ENCODE data around the gene HOXB4. TPM values are rescaled to one million over a fixed set of nuclear protein-coding genes. Genes with fewer than 3 reads are reported as not detected.

HOXB4 gene
- total RNA-seq, 1 donor from 2014 or later: not detected

DNA sequence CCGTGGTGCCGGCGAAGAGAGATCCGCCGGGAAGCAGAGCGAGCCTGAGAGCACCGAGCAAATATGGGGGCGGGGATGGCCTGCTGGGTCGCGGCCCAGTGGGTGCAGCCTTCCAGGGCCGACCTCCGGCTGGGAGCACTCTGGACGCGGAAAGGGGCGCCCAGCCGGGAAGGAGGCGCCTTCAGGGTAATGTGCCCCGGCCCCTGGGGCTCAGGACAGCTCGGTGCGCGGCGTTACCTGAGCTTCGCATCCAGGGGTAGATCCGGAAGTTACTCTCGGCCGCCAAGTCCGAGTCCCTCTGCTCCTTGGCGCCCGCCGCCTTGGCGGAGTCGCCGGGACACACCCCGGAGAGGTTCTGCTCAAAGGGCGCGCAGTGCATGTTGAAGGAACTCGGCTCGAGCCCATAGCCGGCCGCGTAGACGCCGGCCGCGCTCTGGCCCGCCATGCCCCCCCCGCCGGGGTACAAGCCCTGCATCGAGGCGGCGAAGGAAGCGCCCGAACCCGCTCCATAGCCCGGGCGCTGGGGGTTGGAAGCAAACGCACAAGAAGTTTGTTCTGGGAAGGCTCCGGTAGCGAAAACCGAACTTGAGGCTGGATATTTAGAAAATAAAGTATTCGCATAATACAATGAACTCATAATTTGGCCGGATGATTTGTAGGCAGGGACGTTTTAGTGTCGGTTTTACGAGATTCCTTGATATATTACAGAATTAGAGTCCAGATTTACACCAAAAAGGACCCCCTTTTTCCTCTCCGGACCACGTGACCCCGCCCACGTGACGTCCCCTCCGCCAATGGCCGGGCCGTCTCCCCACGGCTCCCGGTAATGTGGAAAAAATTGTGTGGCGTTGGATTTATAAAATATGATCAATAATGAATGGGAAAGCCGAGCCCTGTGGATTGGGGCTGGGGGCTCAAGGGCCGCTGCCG, 32.4 kb upstream of the HOXB4 start, which contains the start of gene HOXB7:
Gene HOXB7, minus strand, starts transcription at position 736 of the 930 bp plus-strand sequence. Its CDS starts 99 bp downstream, at position 637.
- Mint-ChIP-seq H3K27ac (ENCODE audit: unreplicated experiment) (peak within 1 kb of the TSS; percentile 22), H3K9me3 (ENCODE audit: low read depth) (no peaks in the 10 kb centered on the region), H3K36me3 (ENCODE audit: low read depth) (peaks cover 7% of the 10 kb centered on the region), H3K4me1 (ENCODE audit: low read depth) (peaks cover 9% of the 10 kb centered on the region), H3K4me3 (ENCODE audit: unreplicated experiment) (peak within 1 kb of the TSS; percentile 22), H3K27me3 (ENCODE audit: low read depth) (peaks cover 80% of the 10 kb centered on the region)
- no peak for DNase-seq (ENCODE audit: low spot score)
- TF ChIP-seq, protein P1, sequence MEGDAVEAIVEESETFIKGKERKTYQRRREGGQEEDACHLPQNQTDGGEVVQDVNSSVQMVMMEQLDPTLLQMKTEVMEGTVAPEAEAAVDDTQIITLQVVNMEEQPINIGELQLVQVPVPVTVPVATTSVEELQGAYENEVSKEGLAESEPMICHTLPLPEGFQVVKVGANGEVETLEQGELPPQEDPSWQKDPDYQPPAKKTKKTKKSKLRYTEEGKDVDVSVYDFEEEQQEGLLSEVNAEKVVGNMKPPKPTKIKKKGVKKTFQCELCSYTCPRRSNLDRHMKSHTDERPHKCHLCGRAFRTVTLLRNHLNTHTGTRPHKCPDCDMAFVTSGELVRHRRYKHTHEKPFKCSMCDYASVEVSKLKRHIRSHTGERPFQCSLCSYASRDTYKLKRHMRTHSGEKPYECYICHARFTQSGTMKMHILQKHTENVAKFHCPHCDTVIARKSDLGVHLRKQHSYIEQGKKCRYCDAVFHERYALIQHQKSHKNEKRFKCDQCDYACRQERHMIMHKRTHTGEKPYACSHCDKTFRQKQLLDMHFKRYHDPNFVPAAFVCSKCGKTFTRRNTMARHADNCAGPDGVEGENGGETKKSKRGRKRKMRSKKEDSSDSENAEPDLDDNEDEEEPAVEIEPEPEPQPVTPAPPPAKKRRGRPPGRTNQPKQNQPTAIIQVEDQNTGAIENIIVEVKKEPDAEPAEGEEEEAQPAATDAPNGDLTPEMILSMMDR (IDR thresholded peaks at IDR 0.05): no peak

DNA sequence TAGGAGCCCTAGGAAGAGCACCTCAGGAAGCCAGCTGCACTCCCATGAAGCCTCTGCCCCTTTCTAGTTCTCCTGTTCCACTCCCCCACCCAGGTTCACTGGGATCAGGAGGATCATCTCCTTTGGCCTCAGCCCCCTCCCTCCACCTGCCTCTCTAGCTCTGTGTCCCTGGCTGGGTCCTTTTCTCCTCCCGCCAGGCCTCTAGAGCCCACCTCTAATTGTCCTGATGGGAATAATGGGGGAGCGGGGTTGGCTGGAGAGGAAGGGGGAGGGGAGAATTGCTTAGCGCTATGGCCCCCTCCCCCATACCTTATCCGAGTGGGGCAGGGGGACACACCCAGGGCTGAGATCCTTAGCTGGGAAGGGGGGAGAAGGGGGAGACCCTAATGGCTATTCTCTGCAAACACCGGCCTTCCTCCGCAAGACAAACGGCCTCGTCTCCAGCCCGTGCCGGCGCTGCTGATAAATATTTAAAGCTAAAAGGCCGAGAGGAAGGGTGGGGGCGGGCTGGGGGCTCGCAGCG, 31.7 kb upstream of the HOXB4 start:
- H3K4me1 Mint-ChIP-seq (ENCODE audit: low read depth): peaks cover 9% of the 10 kb centered on the region
- no peak overlapping the region for H3K4me3 Mint-ChIP-seq (ENCODE audit: unreplicated experiment)
- DNase-seq (ENCODE audit: low spot score): no peak
- TF ChIP-seq, protein P1 (IDR thresholded peaks at IDR 0.05): no peak
- H3K9me3 Mint-ChIP-seq (ENCODE audit: low read depth): no peaks in the 10 kb centered on the region
- H3K27ac Mint-ChIP-seq (ENCODE audit: unreplicated experiment): no peak overlapping the region
- H3K36me3 Mint-ChIP-seq (ENCODE audit: low read depth): peaks cover 7% of the 10 kb centered on the region
- H3K27me3 Mint-ChIP-seq (ENCODE audit: low read depth): peaks cover 79% of the 10 kb centered on the region

DNA sequence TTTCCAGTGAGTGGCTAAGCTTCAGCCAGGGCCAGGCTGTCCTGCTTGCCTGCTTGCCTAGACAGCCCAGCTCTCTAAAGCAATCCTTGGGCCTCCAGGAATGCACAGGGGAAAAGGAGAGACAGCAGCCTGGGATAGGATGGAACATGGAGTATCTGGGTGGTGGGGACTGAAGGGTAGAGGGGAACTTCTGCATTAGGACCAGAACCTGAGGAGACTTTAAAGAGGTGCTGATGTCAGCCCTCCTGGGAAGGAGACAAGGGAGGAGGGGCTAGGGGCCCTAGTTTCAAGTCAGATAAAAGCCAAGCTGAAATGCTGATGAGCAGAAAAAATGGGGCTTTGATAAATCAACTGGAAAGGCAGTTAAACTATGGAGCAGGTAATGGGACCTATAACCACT, 30.9 kb upstream of the HOXB4 start:
- H3K4me1 Mint-ChIP-seq (ENCODE audit: low read depth): peaks cover 9% of the 10 kb centered on the region
- H3K4me3 Mint-ChIP-seq (ENCODE audit: unreplicated experiment): no peak overlapping the region
- no peak overlapping the region for H3K27ac Mint-ChIP-seq (ENCODE audit: unreplicated experiment)

DNA sequence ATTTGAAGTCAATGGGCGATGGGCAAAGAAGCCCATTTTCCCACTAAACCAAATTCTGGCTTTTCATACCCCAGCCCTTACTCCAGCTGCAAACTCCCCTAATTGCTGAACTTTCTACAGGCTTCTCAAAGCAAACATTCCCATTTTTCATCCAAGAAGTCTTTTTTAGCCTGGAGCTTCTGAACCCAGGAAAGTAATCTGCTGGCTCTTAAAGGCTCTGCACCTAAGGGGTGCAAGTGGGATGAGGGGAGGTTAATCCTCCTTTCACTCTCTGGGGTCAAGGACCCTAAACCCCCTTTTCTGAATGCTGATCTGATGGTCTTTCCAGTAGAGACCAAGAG, 30.3 kb upstream of the HOXB4 start:
- Mint-ChIP-seq H3K36me3 (ENCODE audit: low read depth) (peaks cover 8% of the 10 kb centered on the region), H3K9me3 (ENCODE audit: low read depth) (no peaks in the 10 kb centered on the region), H3K27ac (ENCODE audit: unreplicated experiment) (no peak overlapping the region), H3K4me1 (ENCODE audit: low read depth) (peaks cover 9% of the 10 kb centered on the region), H3K4me3 (ENCODE audit: unreplicated experiment) (no peak overlapping the region), H3K27me3 (ENCODE audit: low read depth) (peaks cover 79% of the 10 kb centered on the region)
- TF ChIP-seq, protein P1 (IDR thresholded peaks at IDR 0.05): no peak
- DNase-seq (ENCODE audit: low spot score): no peak

More for the DNA sequence above, 30.9 kb upstream of the HOXB4 start:
- H3K27me3 Mint-ChIP-seq (ENCODE audit: low read depth): peaks cover 80% of the 10 kb centered on the region
- DNase-seq (ENCODE audit: low spot score): no peak
- no peaks in the 10 kb centered on the region for H3K9me3 Mint-ChIP-seq (ENCODE audit: low read depth)
- peaks cover 8% of the 10 kb centered on the region for H3K36me3 Mint-ChIP-seq (ENCODE audit: low read depth)
- TF ChIP-seq, protein P1 (IDR thresholded peaks at IDR 0.05): no peak

DNA sequence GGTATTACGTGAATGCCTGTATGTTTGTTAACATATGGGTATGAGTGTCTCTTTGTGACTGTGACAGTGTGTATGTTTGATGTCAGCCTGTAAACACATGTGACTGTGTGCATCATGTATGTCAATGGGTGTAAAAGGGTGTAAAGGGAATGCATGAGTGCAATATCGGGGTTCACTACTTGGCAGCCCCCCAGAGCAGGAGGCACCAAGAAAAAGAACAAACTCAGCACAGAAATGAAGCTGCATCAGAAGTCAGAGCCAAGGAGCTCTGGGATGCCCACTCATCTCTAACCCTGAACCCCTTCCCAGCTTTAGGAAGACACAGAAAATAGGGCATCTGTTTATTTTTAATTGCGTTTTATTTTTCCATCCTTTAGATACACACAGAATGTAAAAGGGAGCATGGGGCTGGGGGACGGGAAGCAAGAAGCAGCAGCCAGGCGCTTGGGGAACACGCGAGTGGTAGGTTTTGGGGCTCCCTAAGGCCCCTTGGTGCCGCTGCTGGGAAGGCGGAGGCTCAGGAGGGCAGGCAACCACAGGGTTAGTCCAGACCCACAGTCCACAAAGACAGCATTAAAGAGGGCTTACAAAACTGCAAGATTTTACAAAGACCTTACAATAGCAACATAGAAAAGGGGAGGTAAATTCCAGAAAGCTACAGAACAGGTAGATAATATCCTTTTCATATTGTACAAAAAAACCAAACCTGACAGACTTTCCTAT, 28.9 kb upstream of the HOXB4 start:
- peaks cover 81% of the 10 kb centered on the region for H3K27me3 Mint-ChIP-seq (ENCODE audit: low read depth)

More for the DNA sequence above, 28.9 kb upstream of the HOXB4 start:
- Mint-ChIP-seq H3K4me1 (ENCODE audit: low read depth) (no peaks in the 10 kb centered on the region), H3K9me3 (ENCODE audit: low read depth) (peaks cover 2% of the 10 kb centered on the region), H3K4me3 (ENCODE audit: unreplicated experiment) (no peak overlapping the region), H3K36me3 (ENCODE audit: low read depth) (peaks cover 8% of the 10 kb centered on the region), H3K27ac (ENCODE audit: unreplicated experiment) (no peak overlapping the region)
- TF ChIP-seq, protein P1 (IDR thresholded peaks at IDR 0.05): no peak
- DNase-seq (ENCODE audit: low spot score): no peak

Measured in chondrocyte (in vitro differentiated cells).